ENCODE data around the gene CNTN1.

The CNTN1 gene

DNA sequence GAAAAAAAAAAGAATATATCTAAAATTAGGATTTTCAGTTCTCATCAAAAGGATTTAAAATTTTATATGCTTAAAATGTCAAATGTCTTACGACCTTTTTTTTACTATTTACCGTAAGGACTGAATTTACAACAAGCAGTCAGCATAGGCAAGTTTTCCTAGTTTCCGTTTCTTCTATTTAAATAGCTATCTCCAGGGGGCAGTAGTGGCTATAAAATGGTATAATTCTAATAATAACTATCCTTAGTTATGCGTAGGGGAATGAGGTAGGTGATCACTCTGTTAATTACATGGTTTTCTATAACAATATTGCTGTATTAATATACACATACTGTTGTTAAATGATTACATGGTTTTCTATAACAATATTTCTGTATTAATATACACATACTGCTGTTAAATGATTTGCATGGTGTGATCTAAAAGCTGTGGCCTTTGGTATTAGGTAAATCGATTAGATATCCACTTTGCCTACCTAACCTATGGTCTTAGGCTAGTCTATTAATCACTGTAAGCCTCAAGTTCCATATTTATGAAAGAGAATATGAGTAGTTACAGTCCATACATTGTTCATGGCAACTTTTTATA, 278.2 kb downstream of the CNTN1 start:
- no peak for DNase-seq (ENCODE audit: low spot score)

DNA sequence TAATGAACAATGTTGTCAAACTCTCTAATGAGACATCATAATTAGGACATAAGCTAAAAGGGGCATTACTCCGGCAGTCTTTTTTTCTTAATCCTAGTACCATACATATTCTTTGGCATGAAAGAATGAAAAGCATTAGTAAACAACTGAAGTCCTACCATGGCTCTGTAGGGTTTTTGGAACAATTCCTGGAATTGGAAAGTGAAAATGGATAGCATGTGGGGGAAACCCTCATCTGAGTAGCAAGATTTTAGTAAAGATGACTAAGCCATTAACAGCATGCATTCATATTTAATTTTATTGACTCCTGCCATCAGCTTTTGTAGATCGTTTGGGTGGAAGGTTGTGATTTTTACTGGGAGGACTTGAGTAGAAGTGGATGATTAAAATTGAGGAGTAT, 279.7 kb downstream of the CNTN1 start:
- no peak for DNase-seq (ENCODE audit: low spot score)

DNA sequence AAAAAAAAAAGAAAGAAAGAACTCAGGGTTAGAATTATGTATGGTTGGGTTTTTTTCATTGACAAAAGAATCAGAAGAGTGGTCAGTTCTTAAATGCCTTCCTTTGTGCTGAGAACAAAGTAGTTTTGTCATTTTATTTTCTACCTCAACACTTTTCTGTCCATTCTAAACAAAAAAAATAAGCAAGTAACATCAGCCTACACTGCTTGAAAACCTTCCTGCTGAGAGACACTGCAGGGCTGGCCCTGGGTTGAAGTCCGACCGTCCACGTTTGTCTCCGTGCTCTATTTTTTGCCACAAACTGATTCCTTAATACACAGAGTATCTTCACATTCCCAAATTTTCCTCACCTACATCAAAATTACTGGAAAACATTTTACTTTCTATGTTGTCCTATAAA, 284.3 kb downstream of the CNTN1 start:
- no peak for DNase-seq (ENCODE audit: low spot score)

DNA sequence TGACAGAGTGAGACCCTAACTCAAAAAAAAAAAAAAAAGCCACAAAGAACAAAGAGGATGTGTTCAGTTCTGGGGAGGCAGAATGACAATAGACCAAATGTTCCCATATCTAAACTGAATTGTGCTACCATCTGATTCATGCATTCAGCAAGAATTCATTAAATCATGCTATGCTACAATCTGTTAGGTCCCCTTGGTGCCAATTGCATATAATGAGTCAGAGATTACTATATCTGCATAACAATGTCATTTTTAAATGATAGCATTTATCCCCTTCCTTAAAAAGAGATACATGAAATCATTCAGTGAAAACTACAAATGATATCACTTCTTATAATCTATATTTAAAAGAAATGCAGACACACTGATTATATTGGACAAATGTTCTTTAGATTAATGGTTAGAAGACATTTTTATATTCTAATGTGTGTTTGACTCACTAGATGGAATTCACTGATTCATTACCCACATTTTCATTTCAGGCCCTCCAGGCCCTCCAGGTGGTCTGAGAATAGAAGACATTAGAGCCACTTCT, 288.3 kb downstream of the CNTN1 start:
- no peak for DNase-seq (ENCODE audit: low spot score)

DNA sequence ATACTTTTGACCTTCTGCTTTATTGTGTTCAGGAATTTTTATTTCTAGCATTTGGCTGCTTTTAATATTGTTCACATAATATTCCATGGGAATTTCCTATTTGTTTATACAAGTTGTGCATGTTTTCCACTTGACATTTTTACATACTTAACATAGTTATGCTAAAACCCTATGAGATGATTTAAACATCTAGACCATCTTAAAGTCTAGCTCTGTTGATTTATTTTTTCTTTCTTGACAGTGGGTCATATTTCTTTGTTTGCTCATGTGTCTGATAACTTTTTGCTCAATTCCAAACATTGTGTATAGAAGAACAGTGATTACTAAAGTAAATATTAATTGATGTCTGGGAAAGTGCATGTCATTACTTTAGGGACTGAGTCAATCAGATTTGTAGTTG, 293.8 kb downstream of the CNTN1 start:
- no peak for DNase-seq (ENCODE audit: low spot score)

DNA sequence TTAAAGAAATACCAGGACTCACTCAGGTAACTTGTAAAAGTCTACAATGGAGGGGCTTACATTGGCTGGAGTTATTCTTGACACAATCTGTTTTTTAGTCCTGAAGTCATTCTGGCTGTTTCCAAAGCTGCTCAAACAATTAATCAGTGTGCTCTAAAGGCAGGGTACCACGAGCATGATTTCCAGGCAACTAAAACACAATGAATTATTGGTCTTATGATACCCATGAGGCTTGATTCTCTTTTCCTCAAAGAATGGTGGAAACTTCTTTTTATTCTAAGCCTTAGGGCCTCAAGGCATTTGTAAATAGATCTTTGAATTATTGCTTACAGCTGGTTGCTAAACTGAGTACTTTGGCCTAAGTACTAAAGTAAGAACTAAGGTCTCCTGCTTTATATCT, 296.1 kb downstream of the CNTN1 start:
- no peak for DNase-seq (ENCODE audit: low spot score)

DNA sequence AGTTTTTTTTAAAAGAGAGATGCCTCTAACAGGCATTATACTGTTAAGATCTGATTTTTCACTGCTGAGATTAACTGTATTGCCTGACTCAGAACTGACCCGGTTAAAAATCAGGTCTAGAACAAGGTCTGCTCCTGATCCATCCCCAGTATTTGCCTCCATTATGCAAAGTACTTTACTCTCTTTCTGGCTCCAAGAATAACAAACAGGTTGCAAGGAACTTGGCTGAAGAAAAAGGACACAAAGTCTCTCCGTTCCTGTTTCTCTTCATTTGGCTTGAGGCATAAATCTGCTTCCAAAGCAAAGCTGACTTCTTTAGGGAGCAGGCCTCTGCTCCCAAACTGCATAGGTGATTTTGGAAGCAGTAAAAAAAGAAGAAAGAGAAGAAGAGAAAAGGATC, 296.6 kb downstream of the CNTN1 start:
- no peak for DNase-seq (ENCODE audit: low spot score)

DNA sequence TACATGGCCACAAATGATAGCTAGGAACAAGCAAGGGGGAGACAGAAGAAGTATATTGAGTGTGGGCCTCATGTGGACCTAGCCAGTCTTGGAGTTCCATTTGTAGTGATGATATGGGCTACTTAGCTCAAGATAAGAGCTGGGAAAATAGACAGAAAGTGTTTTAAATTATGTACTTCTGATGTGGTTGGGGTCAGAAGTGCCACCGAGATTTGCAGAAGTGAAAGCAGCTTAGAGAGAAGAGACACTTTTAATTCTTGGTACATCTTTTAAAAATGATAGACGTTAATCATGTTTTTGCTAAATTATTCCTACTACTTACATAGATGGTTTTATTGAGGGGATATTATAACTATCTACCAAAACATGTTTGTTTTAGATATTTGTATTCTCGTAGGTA, 297.5 kb downstream of the CNTN1 start:
- no peak for DNase-seq (ENCODE audit: low spot score)

DNA sequence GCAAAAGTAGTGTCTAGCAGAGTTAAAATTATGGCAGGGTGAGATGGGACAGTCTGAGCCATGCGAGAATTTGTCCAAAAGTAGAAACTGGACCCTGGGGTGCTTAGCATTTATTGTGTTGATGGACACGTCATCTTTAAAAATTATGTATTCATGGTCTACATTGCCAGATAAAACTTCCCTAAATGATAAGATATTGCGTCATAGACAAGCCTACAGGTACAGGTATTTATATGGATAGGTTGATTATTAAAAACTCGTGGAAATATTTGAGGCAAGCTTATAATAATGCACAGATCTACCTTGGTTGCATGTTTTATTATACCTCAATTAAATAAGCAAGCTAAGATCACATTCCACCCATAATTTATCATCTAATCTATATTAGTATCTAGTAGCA, 299.9 kb downstream of the CNTN1 start:
- no peak for DNase-seq (ENCODE audit: low spot score)

DNA sequence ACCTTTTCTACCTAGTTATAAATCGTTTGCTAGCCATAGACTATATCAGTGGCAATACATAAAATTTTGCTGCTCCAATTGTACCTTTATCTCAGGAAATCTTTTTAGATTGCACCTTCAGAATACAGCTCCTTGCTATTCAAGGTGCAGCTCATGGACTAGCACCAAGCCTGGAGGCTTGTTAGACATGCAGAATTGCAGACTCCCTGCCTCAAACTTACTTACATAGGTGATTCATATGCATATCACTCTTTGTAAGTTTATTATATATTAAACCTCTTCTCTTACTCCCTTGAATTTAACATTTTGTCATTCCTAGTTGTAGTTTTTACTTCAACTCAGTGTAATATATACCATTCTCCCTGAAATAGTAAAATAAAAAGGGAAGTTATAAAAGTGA, 300.4 kb downstream of the CNTN1 start:
- no peak for DNase-seq (ENCODE audit: low spot score)

DNA sequence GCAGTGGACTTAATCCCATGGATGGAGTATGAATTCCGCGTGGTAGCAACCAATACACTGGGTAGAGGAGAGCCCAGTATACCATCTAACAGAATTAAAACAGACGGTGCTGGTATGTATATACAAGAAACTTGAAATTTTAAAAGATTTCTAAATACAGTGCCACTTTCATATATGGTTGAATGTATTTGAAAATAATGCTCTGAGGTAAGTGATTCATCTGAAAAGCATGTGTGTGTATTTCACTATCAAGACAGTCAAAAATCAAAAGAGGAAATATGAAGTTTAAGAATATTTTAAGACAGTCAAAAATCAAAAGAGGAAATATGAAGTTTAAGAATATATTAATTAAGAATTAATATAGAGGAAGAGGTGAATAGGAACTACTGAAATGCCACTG, 300.9 kb downstream of the CNTN1 start:
- no peak for DNase-seq (ENCODE audit: low spot score)

DNA sequence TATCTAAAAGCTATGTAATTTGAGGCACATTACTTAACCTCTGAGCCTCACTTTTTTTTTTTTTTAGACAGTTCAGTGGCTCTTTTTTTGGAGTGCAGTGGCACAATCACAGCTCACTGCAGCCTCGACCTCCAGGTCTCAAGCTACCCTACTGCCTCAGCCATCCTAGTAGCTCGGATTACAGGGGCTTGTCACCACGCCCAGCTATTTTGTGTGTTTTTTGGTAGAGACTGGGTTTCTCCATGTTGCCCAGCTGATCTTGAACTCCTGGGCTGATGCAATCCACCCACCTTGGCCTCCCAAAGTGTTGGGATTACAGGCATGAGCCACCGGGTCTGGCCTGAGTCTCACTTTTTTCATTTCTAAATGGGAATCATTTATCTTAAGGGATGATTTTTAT, 303.9 kb downstream of the CNTN1 start:
- DNase-seq (ENCODE audit: low spot score) = no peak

DNA sequence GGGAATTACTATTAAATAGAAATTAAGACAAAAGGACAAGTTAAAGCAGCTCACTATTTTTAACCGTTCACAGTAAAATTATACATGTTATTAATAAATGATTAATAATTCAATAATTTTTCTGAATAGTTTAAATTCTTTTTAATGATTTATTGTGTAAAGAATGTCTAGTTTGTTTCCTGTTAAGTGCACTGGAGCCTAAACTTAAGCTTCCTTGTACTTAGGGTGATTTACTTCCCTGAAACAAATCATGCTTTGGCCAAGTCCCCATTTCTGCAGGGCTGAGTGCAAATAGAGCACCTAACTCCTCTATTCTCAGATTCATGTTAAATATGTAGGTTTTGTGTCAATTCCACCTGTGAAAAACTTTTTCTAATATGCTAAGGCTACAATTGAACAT, 307.0 kb downstream of the CNTN1 start:
- DNase-seq (ENCODE audit: low spot score) = no peak

DNA sequence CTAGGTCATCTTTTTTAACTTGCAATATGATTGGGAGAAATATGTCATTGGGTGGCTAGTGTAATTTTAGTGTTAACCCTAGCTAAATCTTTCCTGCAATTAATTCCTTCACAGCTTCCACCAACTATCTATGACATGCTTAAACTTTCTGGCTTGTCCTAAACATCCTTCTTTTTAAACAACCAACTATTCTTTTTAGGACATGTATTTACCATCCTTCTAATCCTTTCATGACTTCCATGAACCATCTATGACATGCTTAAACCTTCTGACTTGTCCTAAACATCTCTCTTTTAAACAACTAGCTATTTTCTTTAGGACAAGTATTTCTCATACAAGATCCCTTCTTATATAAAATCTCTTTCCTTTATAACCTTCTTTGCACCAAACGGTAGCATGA, 316.2 kb downstream of the CNTN1 start:
- DNase-seq (ENCODE audit: low spot score) = no peak

DNA sequence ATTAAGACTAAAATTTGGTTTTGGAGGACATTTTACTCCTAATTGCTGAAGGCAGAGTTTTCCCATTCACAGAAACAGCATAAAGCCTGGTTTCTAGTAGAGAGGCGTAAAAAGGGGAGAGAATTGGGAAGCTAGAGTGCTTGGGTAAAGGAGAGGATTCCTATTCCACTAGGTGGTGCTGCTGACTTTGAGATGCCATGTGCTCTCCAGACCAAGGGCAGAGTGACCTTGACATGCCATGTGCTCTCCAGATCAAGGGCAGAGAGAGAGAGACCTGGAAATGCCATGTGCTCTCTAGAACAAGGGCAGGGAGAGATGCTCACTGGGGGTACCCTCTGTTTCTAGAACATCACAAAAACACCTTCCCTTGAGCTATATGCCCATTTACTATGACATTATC, 319.7 kb downstream of the CNTN1 start:
- DNase-seq (ENCODE audit: low spot score) = no peak

DNA sequence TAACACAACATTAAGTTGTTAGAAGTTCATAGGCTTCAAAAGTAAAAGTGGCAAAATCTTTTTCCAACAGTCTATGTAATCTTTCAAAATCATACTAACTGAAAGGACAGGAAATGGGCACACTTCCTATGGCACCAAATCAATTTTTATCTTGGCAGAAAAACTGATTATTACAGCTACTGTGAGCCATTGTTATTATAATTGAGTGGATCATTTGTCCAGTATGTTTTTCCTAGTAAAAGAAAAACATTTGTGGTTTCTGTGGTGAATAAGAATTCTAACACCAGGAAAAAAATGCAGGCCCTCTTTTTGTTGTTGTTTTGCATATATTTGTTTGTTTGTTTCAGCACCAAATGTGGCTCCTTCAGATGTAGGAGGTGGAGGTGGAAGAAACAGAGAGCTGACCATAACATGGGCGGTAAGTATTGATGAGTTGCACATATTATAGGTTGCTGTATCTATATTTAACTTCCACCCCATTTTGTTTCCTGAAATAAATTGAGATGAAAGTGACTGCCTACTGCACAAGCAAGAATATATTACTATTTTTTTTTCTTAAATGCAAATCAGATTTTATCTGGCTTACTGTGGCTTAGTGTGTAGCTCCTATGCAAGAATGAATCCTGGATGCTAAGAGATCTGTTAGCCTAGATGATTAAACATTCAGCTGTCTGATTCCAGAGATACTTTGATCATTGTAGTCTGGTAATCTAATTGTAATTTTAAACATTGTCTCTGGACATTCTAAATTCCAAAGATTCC, 321.8 kb downstream of the CNTN1 start:
- no peak for DNase-seq (ENCODE audit: low spot score)

DNA sequence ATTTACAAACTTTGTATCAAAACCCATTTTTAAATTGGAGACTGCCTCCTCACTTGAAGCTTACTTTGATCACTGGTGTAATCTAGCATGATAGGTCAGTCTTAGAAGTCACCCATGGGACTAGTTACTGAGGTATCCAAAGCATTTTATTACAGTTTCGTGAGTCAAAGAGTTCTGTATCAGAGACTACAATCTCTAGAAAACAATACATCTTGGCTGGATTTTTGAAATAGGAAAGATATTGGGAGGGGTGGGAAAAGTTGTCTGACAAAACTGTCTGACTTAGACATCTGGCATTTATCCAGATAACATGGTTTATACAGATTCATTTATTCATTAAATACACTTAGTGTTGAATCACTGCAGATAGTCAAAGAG, 322.4 kb downstream of the CNTN1 start:
- no peak for DNase-seq (ENCODE audit: low spot score)

DNA sequence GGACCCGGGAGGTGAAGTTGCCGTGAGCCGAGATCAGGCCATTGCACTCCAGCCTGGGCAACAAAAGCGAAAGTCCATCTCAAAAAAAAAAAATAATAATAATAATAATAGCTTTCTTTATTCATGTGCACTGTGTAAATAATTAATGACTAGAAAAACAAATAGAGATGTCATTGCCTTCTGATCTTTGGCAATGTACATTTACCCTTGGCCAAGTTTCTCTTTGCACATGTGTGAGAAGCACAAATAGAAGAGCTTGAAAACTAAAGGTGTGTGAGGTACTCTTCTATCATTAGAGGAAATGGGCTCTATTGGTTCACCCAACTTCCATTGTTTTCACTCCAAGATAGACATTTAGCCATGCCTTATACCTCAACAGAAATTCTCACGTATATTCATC, 325.8 kb downstream of the CNTN1 start:
- no peak for DNase-seq (ENCODE audit: low spot score)

DNA sequence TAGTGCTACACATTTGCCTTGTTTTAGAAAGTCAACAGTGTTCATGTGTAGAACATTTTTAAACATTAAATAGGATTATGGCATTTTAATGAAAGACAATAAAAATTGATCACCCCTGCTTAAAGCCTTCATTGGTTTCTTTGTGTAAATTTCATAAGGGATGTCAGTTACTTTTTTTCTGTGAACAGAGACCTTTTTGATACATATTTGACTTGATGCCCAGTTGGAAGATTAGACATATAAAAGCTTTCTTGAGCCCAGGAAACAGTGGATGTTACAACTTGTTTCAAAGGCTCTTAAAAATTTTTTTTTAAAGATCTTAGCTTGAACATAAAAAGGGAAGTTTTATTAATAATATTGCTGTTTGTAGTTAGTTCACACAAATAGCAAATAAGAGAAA, 327.2 kb downstream of the CNTN1 start:
- no peak for DNase-seq (ENCODE audit: low spot score)

DNA sequence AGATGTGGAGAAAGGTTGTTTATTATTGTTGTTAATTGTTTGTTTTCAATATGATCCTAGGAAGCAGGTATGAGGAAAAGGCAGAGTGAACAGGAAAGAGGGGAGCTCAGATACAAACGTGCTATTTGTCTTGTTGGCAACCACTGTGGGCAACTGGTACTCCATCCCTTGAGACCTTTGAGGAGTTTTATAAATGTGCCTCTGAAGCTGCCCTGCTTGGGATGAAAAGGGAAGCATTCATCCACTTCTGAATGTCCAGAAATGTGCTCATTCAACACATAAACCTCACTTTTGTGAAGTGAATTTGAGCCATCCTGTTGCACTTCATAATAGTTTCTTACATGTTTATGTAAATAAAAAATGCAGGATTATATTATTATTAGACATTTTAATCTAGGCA, 331.6 kb downstream of the CNTN1 start:
- no peak for DNase-seq (ENCODE audit: low spot score)

DNA sequence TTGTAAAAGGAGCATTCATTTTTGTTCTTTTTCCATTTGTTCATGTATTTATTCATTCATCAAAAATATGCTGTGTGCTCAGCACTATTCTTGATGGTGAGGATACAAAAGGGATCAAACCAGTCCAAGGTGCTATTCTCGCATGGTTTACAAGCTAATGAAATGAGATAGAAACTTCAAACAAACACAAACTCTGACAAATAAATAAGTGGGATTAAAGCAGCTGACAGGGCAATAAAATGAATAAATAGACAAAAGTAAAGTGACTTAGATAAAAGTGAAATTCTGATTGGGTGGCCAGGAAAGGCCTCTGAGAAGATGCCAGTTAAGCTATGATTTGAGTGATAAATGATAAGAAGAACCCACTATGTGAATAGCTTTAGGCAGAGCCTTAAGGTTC, 333.9 kb downstream of the CNTN1 start:
- no peak for DNase-seq (ENCODE audit: low spot score)

DNA sequence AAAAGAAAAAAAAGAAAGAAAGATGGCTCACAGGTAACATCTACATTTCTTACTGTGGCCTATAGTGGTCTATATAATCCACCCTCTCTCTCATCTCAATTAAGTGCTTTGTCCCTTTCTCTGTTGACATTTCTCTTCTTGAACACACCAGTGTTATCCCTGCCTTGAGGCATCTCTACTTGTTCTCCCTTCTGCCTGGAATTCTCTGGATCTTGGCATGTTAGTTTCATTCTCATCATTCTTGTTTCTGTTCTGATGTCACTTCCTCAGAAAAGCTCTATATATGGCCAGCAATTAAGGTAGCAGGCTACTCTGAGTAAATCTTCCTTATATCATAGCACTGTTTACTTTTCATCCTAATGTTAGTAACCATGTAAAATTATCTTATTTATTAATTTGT, 340.1 kb downstream of the CNTN1 start:
- no peak for DNase-seq (ENCODE audit: low spot score)

DNA sequence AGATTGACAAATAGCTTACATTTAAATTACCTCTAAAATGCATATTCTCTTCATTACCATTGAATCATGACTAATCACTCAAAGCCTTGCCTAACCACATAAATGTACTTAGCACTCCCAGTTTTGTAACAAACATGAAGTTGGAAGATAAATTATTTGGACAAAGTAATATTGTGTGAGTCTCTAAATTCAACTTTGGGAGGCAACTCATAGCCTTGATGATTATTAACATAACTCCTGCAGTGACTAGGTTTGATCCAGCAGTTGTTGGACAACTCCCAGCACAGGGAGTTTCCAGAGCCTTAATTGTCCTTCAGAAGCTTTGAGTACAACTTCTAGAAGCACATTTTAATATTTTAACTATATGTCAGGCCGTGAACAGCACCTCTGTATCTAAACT, 342.4 kb downstream of the CNTN1 start:
- no peak for DNase-seq (ENCODE audit: low spot score)

DNA sequence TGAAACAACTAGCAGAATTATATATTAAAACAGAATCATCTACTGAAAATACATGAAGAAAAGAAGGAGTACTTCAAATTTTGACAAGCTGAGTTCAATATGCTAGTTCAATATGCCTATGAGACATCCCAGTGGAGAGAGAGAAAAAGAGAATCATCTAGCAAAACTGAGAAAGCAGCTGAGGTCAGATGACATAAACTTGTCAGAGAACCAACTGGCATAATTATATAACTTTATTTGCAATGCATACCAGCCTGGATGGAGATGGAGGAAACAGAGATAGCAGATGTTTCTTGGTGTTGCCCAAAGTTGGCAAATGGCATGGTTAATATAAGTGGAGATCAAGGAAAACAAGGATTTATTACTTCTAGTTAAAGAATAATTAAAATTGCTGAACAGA, 347.2 kb downstream of the CNTN1 start:
- DNase-seq (ENCODE audit: low spot score) = no peak

All from hematopoietic multipotent progenitor cell treated with erythropoietin and hydrocortisone succinate and interleukin-3 and kit ligand, for 17 days (in vitro differentiated cells).